Activated T-cell treated with anti-CD3 and anti-CD28 coated beads, Interleukin-2, amount 50 U/mL, for 72 hours (primary cell): ENCODE measurements around the gene PXYLP1. TPM values are rescaled to one million over a fixed set of nuclear protein-coding genes. Genes with fewer than 3 reads are reported as not detected.
A peak's percentile ranks its signal among the peaks of the same experiment; 100 is the strongest.

ENCODE experiments used
- ATAC-seq, 2 donors: fragments of 150-1000 bp; cut with Tn5 transposase; replicated peaks in 1 of 2; 2 replicates each; pipeline ENCODE4 v1.10.0; 2021; ENCODE audit warnings: moderate library complexity in 2 of 2, mild to moderate bottlenecking in 1 of 2
- DNase-seq, 2 donors: peaks; one replicate each; pipeline ENCODE4 v3.0.0; 2021 to 2022; ENCODE audit warnings: mixed read lengths in 1 of 2
- H3K27ac Mint-ChIP-seq: one replicate; pipeline ENCODE4 v1.8.0; 2022; ENCODE audit warnings: mild to moderate bottlenecking, moderate library complexity, mixed read lengths
- H3K27me3 Mint-ChIP-seq: one replicate; pipeline ENCODE4 v1.8.0; 2022; ENCODE audit warnings: low read depth, mixed read lengths
- H3K36me3 Mint-ChIP-seq, 2 donors: one replicate each; pipeline ENCODE4 v1.8.0; 2022; ENCODE audit warnings: mixed read lengths in 2 of 2, mild to moderate bottlenecking in 1 of 2; ENCODE audit not compliant: insufficient read depth in 2 of 2
- H3K4me1 Mint-ChIP-seq: one replicate; pipeline ENCODE4 v1.8.0; 2022; ENCODE audit warnings: low read depth, mixed read lengths
- H3K4me3 Mint-ChIP-seq, 2 donors: one replicate each; pipeline ENCODE4 v1.8.0; 2022; ENCODE audit warnings: mild to moderate bottlenecking in 2 of 2, mixed read lengths in 2 of 2, moderate library complexity in 2 of 2
- H3K9me3 Mint-ChIP-seq, 2 donors: one replicate each; pipeline ENCODE4 v1.8.0; 2022; ENCODE audit warnings: mixed read lengths in 2 of 2
- total RNA-seq, 2 donors: library from RNA; stranded (reverse); gene quantifications; one replicate each; pipeline ENCODE4 v1.2.3, GENCODE V29; 2022

Gene PXYLP1
- total RNA-seq, 2 donors from 2014 or later = 13.2 to 14.3 TPM

DNA sequence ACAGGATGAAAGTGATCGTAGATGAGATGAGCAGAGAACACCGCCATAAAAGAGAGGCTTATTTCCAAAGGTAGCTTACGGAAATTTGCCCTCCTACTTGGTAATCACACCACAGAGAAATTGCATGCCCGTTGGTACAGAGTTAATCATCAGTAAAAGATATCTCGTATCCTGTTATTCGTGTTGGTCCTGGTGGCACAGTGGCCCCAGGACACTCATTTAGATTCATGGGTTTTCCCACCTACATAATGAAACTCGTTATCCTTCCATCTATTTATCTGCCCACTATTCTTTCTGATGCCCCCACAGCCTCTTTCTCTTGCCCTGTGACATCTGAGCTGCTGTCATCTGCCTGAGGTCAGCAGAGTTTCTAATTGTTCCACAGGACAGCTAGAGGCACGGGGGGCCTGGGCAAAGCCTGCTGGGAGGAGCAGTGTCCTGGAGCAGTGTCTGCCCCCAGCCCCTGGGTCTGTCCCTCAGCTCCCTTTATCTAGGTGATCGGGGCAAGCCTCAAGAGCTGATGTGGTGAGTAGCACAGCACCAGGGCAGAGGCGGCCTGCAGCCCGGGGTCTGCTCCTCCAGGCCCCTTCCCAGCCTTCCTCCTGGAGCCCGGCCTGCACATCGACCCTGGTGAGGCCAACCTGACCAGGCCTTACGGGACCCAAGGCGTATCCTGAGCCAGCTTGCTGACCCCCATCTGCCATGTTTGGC lies 42.2 kb downstream of the PXYLP1 start:
- Mint-ChIP-seq H3K36me3 (no peaks in the 10 kb centered on the region), H3K9me3 (no peaks in the 10 kb centered on the region), H3K4me3 (peak overlapping the region in 1 of 2 donors; percentile 23), H3K27me3 (no peaks in the 10 kb centered on the region), H3K27ac (no peak overlapping the region), H3K4me1 (peaks cover 35% of the 10 kb centered on the region)
- DNase-seq (no peak), ATAC-seq (peak; percentile 23 to 24)

GRCh38 chr3:141274411-141275031 lies 42.9 kb downstream of the PXYLP1 start:
- Mint-ChIP-seq H3K4me3 (peak overlapping the region; percentile 2 to 23), H3K36me3 (no peaks in the 10 kb centered on the region), H3K9me3 (no peaks in the 10 kb centered on the region), H3K27ac (peak overlapping the region; percentile 34), H3K27me3 (no peaks in the 10 kb centered on the region), H3K4me1 (peaks cover 42% of the 10 kb centered on the region)
- DNase-seq (no peak), ATAC-seq (no peak)

GRCh38 chr3:141275032-141275422 lies 43.4 kb downstream of the PXYLP1 start:
- no peaks in the 10 kb centered on the region for H3K27me3 Mint-ChIP-seq
- H3K4me3 Mint-ChIP-seq = peak overlapping the region; percentile 2 to 23
- H3K4me1 Mint-ChIP-seq = peaks cover 37% of the 10 kb centered on the region
- H3K36me3 Mint-ChIP-seq = no peaks in the 10 kb centered on the region
- peak overlapping the region; percentile 34 for H3K27ac Mint-ChIP-seq
- DNase-seq (peak in 1 of 2 donors; percentile 36), ATAC-seq (peak; percentile 89 to 93)
- H3K9me3 Mint-ChIP-seq = no peaks in the 10 kb centered on the region

GRCh38 chr3:141275511-141275910 lies 43.9 kb downstream of the PXYLP1 start:
- no peak for DNase-seq
- no peak for ATAC-seq
- H3K9me3 Mint-ChIP-seq = no peaks in the 10 kb centered on the region
- H3K4me3 Mint-ChIP-seq = no peak overlapping the region
- H3K27me3 Mint-ChIP-seq = no peaks in the 10 kb centered on the region
- H3K4me1 Mint-ChIP-seq = peaks cover 37% of the 10 kb centered on the region
- H3K36me3 Mint-ChIP-seq = no peaks in the 10 kb centered on the region
- H3K27ac Mint-ChIP-seq = no peak overlapping the region

DNA sequence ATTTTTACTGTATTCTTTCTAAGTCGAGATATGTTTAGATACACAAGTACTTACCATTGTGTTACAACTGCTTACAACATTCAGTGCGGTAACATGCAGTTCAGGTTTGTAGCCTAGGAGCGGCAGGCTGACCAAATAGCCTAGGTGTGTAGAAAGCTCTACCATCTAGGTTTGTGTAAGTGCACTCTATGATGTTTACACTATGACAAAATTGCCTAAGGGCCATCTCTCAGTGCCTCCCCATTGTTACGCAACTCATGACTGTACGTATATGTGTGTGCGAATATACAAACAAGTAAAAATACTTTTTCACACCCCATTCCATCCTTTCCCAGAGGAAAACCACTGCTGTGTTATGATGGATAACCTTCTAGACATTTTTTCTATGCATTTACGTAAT lies 44.3 kb downstream of the PXYLP1 start:
- ATAC-seq (no peak), DNase-seq (no peak)
- no peaks in the 10 kb centered on the region for H3K27me3 Mint-ChIP-seq
- no peaks in the 10 kb centered on the region for H3K36me3 Mint-ChIP-seq
- no peaks in the 10 kb centered on the region for H3K9me3 Mint-ChIP-seq
- H3K4me3 Mint-ChIP-seq = no peak overlapping the region
- no peak overlapping the region for H3K27ac Mint-ChIP-seq
- H3K4me1 Mint-ChIP-seq = peaks cover 37% of the 10 kb centered on the region

DNA sequence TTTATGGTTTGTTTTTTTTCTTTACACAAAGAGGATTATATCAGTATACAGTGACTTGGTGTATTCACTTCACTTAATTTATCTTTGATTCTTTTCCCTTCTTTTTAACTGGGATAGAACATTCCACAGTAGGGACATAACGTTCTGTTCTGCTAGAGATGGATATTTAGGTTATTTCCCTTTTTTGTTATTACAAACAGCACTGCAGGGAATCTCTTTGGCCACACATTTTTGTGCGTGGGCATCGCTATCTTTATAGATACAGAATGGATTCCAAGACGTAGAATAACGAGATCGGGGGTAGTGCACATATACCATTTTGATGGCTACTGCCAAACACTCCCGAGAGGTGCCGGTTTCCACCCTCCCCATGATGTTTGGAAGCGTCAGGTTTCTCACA lies 44.8 kb downstream of the PXYLP1 start:
- no peak for DNase-seq
- no peak overlapping the region for H3K27ac Mint-ChIP-seq
- peaks cover 37% of the 10 kb centered on the region for H3K4me1 Mint-ChIP-seq
- no peaks in the 10 kb centered on the region for H3K36me3 Mint-ChIP-seq
- no peaks in the 10 kb centered on the region for H3K27me3 Mint-ChIP-seq
- no peaks in the 10 kb centered on the region for H3K9me3 Mint-ChIP-seq
- ATAC-seq = no peak
- H3K4me3 Mint-ChIP-seq = no peak overlapping the region

- Mint-ChIP-seq H3K4me3 (no peak overlapping the region), H3K9me3 (no peaks in the 10 kb centered on the region), H3K36me3 (no peaks in the 10 kb centered on the region), H3K4me1 (peaks cover 37% of the 10 kb centered on the region), H3K27ac (no peak overlapping the region), H3K27me3 (no peaks in the 10 kb centered on the region)
- DNase-seq = no peak
- ATAC-seq = no peak
Measured at GRCh38 chr3:141277451-141277850, 45.8 kb downstream of the PXYLP1 start.

DNA sequence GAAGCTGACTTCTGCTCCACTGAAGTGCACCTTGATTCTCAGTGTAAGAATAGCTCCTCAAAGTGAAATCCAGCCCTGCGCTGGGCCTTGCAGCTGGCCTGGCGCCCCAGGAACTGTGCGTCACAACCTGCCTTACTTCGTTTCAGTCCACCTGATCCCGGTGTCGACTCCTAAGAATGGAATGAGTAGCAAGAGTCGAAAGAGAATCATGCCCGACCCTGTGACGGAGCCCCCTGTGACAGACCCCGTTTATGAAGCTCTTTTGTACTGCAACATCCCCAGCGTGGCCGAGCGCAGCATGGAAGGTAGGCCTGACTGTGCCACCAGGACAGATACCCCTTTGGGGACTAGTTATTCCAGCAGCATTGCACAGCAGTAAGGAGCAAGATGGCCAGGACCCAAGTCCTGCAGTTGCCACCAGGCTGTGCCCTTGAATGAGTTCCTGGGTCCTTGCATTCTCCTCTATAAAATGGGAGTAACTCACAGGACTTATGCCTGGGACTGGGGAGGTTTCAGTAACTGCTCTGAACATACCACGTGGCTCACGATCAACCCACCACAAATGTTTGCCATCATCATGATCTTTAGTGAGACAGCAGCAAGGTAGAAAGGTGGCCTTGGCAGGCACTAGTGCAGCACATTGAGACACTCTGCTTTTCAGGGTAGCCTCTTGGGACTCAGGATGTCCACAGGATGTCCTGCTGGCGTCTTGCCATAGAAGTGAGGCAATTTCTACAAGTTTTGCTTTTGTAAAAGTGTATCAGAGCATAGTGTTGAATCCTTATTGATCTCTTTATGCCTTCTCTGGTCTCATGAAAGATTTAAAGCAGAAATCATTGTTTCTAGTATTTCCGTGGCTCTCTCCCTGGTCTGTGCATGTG lies 46.8 kb downstream of the PXYLP1 start:
- DNase-seq (no peak), ATAC-seq (no peak)
- H3K27me3 Mint-ChIP-seq = no peaks in the 10 kb centered on the region
- no peak overlapping the region for H3K27ac Mint-ChIP-seq
- H3K4me1 Mint-ChIP-seq = peaks cover 33% of the 10 kb centered on the region
- H3K4me3 Mint-ChIP-seq = no peak overlapping the region
- H3K9me3 Mint-ChIP-seq = no peaks in the 10 kb centered on the region
- no peaks in the 10 kb centered on the region for H3K36me3 Mint-ChIP-seq

DNA sequence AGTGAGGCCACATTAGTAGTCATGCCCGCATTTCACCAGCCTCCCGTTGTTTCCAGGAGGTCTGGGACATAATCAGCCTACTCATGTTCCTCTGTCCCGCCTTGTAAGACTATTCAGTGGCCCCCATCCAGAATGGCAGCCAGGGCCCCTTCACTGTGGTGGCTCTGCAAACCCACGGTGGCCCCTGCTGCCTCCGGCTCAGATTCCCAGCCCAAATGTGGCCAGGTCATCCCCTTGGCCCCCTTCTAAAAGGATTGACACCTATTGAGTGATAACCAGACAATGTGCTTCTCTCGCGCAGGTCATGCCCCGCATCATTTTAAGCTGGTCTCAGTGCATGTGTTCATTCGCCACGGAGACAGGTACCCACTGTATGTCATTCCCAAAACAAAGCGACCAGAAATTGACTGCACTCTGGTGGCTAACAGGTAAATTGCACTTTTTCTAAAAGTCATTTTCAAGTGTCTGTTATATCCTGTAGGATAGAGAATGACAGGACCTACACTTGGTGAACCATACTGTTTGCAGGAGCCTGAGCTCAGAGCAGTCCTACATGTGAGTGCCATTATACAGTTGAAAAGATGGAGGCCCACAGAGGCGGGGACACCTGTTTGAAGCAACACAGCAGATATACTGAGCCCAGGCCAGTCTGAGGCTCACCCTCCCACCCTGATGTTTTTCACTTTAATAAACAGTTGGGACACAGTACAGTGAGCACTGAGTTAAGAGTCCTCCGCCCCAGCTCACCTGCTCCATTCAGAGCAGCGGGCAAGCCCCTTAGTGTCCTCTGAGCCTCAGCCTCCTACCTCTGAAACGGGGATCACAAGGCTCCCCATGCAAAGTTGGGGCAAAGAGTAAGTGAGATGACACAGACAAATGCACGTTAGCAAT lies 47.7 kb downstream of the PXYLP1 start:
- DNase-seq (no peak), ATAC-seq (peak; percentile 21 to 45)
- Mint-ChIP-seq H3K9me3 (no peaks in the 10 kb centered on the region), H3K27ac (no peak overlapping the region), H3K36me3 (no peaks in the 10 kb centered on the region), H3K4me1 (peaks cover 24% of the 10 kb centered on the region), H3K4me3 (no peak overlapping the region), H3K27me3 (no peaks in the 10 kb centered on the region)

DNA sequence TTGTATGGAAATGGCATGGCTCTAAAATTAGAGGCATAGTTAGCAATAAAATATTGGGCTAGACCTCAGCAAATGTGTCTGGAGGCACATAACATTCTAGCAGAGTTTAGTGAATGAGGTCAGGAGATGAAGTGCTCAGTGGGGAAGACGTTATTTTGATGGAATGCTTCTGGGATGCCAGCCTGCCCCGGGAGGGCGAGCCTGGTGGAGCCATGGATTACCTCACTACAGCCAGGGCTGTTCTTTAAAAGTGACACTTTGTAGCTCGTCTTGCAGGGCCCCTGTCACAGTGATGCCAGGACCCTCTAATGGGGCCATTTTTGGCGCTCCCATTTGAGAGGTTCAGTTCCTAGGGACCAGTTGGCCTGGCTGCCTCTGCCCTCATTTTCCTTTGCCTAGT lies 48.5 kb downstream of the PXYLP1 start:
- Mint-ChIP-seq H3K9me3 (no peaks in the 10 kb centered on the region), H3K27me3 (no peaks in the 10 kb centered on the region), H3K4me1 (peaks cover 17% of the 10 kb centered on the region), H3K27ac (no peak overlapping the region), H3K36me3 (no peaks in the 10 kb centered on the region), H3K4me3 (no peak overlapping the region)
- ATAC-seq (no peak), DNase-seq (no peak)

DNA sequence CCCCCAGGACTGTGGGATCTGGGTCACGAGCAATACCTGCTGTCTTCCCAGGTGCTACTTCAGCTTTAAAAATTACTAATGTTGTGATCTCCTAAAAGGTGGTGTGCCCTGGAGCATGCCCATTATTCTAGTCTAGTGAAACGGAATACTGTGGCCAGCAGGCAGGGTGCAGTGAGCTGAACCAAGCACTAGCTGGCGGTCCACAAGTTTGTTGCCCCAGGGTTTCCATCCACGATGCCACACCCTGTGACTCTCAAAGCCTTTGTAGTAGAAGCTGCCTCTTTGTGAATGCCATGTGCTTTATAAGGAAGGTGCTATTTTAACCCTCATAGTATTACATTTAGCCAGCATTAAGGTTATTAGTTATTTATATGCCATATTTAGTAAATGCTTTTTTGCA lies 49.1 kb downstream of the PXYLP1 start:
- H3K36me3 Mint-ChIP-seq = no peaks in the 10 kb centered on the region
- no peaks in the 10 kb centered on the region for H3K9me3 Mint-ChIP-seq
- peaks cover 12% of the 10 kb centered on the region for H3K4me1 Mint-ChIP-seq
- no peak overlapping the region for H3K4me3 Mint-ChIP-seq
- no peaks in the 10 kb centered on the region for H3K27me3 Mint-ChIP-seq
- no peak for DNase-seq
- ATAC-seq = no peak
- no peak overlapping the region for H3K27ac Mint-ChIP-seq

- Mint-ChIP-seq H3K36me3 (peaks cover 0 to 3% of the 10 kb centered on the region in 2 donors), H3K4me1 (no peaks in the 10 kb centered on the region), H3K27ac (no peak overlapping the region), H3K4me3 (no peak overlapping the region), H3K9me3 (no peaks in the 10 kb centered on the region), H3K27me3 (no peaks in the 10 kb centered on the region)
- no peak for ATAC-seq
- DNase-seq = no peak
Measured at GRCh38 chr3:141285570-141285969, 53.9 kb downstream of the PXYLP1 start.
